ENCODE measurements around the gene GRIN3A. TPM values are rescaled to one million over a fixed set of nuclear protein-coding genes. Genes with fewer than 3 reads are reported as not detected.
"Not testable (repeated sequence)": the region's sequence is repeated elsewhere in the genome, so short reads cannot be mapped to it uniquely, and the experiment has no call there.

GRIN3A gene
- total RNA-seq = not detected in 2 replicates

DNA sequence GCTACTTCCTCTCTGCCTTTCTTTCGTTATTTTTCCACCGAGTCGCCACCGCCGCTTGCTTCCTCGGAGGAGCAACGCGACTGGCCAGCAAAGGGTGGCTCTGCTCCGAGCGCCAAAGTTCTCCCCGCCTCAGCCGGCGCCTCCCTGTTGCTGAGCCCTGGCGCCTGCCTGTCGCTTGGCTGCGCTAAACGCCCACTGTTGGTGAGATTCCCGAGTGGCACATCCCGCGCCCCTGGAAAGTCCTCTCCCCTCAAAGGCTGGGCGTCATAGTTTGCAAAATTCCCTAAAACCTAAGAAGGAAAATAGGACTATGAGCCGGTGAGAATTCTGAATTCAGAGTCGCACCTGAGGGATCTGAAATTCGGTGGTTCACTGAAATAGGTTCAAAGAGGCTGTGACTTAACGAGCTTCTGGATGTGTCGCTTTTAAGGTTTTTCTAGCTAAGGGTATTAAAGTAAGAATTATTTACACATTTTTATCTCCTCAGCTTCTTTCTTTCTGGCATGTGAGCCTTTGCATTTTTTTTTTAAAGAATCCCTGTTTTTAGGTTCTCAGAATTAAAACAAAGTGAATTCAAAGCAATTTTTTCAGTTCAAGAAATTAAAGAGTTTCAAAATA lies at the start of gene GRIN3A:
Gene GRIN3A (minus strand): TSS at position 82 of the 618 bp plus-strand sequence. CDS start 668 bp downstream, outside the sequence.
- intact Hi-C loops (cut with micrococcal nuclease) = no loop called here

DNA sequence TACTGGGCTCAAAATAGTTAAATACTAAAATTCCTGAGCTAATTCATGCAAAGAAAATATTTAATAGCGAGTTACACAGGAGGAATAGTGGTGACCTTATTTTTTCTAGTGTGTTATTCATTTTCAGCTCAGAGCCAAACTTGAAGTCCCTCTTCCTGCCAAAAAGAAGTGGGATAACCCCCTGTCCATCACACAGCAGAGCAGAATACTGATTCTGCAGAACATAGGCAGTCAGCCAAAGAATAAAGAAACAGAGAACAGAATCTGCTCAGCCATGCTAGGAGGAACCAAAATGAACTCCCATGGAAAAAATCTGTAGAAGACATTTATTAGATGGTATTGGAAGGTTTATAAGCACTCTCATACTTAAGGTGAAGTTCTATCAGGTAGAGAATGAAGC lies 49.4 kb upstream of the GRIN3A start:
- intact Hi-C loops (cut with micrococcal nuclease) = no loop called here

DNA sequence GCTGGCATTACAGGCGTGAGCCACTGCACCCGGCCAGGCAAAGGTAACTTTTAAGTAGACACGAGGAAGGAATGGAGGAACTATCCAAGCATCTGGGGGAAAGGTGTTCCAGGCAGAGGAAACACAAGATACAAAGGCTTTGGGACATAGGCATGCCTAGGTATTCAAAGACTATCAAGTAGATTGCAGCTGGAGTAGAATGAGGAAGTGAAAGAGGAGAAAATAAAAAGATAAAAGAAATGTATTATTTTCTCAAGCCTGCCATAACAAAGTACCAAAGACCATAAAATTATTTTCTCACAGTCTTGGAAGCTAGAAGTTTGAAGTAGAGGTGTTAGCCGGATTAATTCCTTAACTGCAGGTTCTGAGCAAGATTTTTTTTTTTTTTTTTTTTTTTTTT lies 39.9 kb upstream of the GRIN3A start:
- intact Hi-C loops (cut with micrococcal nuclease) = no loop called here

DNA sequence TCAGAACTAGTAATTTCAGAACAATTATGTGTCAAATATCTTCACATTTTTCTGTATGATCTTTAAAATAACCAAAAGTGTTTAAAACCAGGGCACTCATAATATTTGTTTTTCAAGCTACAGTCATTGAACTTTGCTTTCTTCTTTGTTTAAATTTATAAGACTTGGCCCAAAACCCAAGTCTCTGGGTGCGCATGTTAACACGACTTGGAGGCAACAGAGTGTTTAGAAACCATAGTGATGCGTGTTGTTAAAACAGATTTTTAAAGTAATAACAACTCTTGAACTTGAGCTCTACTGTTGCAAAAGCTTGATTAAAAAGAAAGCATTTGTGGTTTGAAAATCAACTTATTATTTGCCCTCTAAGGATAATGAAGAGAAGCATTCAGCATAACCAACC lies 26.0 kb upstream of the GRIN3A start:
- intact Hi-C loops (cut with micrococcal nuclease) = no loop called here

DNA sequence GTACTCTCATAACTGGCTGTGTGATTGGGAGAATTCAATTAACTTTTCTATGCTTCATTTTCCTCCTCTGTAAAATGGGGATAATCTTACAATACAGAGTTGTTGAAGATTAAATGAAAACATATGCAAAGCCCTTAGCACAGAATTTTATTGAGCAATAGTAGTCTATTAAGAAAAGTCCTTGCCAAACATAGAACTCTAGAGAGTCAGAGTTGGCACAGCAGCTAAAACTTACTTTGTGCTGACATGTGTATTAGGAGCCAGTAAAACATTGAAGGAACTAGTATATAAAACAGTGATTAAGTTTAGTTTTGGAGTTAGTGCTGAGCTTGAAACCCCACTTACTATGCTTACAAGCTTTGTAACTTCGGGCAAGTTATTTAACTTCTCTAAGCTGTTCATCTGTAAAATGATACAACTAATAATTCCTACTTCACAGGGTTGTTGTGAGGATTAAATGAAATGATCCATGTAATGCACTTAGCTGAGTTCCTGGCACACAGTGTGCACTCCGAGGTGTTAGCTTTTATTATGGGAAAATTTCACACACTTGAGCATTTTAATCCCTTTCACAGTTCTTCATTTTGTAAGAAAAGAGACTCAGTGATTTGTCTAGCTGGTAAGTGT lies 20.0 kb upstream of the GRIN3A start:
- intact Hi-C loops (cut with micrococcal nuclease) = no loop called here

DNA sequence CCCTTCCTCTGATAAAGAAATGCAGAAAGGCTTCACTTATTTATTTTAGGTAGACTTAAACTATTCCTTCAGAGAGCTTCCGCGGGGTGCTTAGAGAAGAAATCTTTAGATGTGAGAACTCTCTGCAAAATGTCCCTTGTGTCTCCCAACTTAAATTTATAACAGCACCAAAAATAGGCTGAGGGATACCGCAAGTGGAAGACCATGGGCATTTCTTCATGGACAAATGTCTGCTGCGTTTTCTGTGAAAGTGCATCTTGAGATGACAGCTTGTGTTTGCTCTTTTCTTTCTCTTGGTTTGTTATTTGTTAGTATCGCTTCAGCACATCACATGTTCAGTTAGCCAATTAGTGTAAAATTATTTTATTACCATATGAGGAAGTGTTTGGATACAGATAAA lies 15.3 kb upstream of the GRIN3A start:
- intact Hi-C loops (cut with micrococcal nuclease) = no loop called here

DNA sequence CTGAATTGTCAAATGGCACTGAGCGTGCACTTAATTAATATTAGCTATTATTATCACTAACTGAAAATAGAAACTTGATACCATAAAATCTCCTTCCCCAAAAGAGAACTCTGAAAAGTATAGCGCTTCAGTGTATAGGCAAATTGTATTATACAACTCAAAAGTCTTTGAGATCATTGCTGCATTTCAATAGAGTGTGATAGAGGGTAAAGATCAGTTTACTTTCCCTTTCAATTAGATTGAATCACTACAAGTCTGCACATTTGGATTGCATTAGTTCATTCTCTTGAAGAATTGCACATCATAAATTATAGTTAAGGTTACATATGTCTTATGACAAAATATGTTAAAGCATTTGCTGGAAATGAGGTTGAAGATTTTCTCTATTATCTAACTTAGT lies 13.4 kb upstream of the GRIN3A start:
- intact Hi-C loops (cut with micrococcal nuclease) = no loop called here

DNA sequence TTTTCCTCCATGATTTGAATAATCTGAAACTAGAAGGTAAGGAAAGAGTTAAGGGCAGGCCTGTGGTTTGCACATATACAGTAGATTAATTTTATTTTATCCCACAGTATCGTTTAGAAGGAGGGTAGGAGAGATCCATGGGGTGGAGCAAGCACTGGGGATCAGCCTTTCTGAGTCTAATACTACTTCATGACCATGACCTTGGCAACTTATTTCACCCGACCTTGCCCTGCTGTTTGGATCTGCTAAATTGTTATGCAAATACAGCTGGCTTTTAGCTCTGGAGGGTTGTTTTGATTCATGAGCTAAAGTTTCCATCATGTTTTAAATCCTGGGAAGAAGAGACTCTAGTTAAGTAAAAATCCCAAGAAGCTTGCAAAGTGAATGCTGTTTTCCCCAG lies 864 bp upstream of the GRIN3A start:
- intact Hi-C loops (cut with micrococcal nuclease) = no loop called here

DNA sequence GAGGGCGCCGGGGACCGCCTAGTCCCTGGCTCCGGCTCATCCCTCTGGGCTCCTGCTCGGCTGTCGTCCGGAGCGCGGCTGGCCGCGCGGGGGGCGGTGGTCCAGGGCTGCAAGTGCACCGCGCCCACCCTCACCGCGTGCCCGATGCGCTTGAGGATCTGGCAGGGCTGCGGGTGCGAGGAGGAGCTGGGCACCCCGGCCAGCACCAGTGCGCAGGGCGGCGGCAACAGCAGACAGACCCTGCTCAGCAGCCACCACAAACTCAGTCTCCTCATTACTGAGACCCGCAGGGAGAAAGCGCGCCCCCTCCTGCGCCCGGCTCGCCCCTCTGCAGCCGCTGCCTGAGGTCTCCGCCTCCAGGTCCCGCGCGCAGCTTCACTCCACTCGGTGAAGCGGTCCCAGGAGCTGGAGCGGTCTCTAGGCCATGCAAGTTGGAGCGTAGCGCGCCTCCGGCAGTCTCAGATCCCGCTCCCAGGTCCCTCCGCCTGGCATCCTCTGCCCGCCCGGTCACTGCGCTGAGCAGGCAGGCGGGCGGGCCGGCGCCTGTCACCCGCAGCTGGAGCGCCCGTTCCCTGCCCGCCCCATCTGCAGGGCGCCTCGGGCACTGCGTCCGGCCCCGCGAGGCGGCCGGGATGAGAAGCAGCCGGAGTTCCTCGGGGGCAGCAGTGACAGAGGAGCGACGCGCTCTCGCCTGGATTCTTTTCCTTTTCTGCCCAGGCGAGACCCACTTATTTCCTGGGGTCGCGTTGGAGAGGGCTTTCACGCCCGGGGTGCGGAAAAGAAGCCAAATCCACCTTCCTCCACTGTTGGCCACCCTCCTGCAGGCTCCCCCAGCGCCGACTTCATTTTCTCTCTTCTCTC lies 512 bp downstream of the GRIN3A start:
- intact Hi-C loops (cut with micrococcal nuclease) = no loop called here

DNA sequence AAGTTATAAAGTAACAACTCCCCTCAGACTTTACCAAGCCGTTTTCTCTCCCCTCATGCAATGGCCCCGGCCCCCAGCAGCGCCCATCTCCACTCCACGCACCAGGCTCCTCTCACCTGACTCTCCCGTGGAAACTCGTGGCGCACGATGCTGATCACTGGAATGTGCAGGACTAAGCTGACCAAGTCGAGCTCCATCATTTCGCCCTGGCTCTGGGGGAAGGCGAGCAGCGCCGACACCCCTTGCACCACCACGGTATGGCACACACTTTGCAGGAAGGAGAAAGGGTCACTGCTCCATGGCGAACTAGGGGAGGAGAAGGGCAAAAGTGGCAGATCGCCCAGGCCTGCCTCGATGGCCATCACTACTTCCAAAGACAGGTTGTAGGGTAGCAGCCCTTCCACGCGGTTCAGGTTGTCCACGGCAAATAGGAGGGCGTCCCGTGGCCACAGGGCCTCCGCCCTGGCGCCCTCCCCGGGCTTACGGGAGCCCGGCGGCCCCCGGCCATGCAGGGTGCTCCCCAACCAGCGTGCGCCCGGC lies 1.2 kb downstream of the GRIN3A start:
- intact Hi-C loops (cut with micrococcal nuclease) = no loop called here

DNA sequence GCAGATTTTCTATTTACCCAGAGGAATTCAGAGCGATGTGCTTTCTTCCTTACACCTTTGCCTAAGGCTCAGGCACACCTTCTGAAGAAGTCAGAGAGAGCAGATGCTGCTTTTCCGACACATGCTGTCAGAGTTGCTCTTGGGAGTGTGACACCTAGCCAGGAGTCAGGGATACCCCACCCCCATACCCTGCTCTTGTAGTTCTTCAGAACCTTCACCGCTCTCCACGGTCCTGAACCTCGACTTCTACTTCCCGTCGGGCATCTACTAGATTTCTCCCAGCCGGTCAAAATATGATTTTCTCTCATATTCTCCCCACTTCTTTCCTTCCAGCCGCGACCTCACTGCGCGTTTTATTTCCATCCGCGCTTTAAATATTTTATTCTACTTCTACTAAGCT lies 1.7 kb downstream of the GRIN3A start:
- intact Hi-C loops (cut with micrococcal nuclease) = no loop called here

DNA sequence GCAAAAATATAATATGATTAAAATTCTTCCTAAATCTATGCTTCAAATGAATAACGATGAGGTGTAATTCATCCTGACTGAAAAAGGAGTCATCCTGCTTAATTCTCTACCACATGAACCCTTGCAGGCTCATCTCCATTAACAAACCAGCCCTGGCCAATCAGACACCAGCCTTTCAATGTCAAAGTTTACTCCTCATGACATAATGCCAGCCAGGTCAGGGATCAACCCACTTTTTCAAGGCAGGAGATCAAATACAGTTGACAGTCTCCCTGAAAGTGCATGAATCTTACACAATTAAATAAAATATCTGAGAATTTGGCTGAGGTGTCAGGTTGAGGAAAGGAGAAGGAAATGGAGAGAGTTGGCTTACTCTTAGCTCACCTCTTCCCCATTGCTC lies 7.0 kb downstream of the GRIN3A start:
- intact Hi-C loops (cut with micrococcal nuclease) = no loop called here

DNA sequence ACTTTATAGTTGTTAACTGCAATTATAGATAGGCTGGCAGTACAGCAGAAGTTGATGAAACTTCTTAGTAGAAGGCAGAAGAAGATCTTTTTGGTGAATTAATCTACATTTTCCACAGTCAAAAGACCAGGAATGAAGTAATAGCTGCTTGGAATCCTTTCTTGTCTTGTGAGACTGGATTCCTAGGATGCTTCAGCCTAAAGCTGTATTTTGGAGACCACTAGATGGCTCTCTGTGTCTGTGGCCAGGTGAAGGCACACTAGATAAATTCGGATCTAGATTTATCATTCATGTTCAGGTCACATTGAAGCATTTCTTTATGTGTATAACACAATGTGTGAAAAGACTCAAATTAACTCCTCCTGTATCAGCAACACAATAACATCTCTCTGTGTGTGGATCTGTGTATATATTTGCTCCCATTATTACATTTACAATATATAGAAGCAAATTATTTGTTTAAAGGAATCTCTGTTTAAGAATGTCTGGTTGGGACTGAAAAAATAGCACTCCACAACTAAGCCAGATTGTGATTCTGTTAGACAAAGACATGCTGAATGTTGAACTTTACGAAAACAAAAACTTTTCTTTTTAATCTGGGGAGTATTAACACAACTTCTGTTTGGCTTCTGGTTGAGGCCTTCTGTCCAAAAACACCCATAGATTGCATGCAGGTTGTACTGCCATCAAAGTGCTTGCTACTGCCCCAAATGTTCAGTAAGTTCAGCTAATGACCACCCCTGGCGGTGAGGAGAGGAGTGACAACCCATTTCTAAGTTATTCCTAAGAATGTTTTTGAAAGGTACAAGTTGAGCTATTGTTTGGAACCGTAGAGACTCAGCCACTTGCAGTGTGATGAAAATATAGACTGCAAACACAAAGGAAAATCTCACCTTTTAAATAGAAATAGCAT lies 10.6 kb downstream of the GRIN3A start:
- intact Hi-C loops (cut with micrococcal nuclease) = loop anchor here (1.0 kb wide), 1 partner anchor 126 kb away; no protein-coding TSS in a partner anchor

DNA sequence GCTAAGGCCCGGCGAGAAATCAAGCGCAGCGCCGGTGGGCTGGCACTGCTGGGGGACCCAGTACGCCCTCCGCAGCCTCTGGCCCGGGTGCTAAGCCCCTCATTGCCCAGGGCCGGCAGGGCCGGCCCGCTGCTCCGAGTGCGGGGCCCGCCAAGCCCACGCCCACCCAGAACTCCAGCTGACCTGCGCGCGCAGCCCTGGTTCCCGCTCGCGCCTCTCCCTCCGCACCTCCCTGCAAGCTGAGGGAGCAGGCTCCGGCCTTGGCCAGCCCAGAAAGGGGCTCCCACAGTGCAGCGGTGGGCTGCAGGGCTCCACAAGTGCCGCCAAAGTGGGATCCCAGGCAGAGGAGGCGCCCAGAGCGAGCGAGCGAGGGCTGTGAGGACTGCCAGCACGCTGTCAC lies 14.2 kb downstream of the GRIN3A start:
- intact Hi-C loops (cut with micrococcal nuclease) = not testable (repeated sequence)

DNA sequence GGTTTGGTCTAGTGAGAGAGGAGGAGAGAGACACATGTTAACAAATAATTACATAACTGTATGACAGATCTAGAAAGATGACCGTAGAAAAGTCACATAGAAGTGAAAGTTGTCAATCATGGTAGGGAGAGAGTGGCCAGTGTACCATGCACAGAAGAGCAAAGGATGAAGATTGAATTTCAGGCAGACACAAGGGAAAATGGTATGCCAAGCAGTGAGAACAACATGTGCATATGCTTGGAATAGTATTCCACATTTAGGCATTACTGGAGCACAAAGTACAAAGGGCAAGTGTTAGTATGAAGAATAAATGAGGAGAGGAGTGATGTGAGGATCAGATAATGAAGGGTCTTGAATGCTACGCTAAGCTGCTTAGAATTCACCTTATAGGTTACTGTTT lies 20.3 kb downstream of the GRIN3A start:
- intact Hi-C loops (cut with micrococcal nuclease) = no loop called here

DNA sequence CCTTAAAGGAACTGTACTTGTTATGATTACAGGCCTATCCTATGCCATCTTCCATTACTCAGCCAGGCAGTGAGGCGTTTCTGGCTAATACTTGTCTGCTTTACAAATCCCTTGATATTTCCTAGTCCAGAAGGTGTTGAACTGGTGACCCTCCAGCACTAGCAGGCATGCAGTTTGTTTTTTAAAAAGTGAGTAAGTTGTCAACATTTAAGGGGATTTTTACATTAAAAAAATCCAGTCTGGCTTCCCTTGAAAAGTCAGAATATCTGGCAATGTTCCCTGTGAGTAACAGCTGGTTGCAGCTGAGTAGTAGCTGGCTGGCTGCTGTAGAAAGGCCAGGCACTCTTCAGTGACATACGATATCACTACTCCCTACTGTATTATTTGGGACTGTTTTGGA lies 21.8 kb downstream of the GRIN3A start:
- intact Hi-C loops (cut with micrococcal nuclease) = no loop called here

DNA sequence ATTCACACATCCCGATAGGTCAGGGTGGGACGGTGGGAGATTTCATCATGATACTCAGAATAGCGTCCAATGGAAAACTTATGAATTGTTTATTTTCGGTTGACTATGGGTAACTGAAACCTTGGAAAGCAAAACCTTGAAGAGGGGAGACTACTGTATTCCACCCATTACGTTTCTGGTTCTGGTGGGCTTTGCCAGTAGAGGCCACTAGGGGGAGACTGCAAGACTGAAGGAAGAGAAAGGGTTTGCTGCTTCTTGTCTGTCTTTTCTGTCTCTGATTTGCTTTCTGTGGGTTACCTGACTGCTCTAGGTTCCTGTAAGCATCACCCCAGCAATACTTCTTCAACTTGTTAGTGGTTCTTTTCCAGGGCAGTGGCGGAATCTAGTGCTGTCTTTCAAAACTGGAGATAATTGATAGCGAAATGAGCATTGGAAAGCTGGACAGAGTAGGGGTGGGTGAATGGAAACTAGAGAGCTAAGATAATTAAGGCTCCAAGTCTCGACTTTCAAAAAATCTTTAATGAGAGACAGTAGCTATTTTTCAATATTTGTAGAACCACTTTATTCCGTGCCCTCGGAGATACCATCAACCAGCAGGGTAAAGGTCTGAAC lies 27.0 kb downstream of the GRIN3A start:
- intact Hi-C loops (cut with micrococcal nuclease) = no loop called here

DNA sequence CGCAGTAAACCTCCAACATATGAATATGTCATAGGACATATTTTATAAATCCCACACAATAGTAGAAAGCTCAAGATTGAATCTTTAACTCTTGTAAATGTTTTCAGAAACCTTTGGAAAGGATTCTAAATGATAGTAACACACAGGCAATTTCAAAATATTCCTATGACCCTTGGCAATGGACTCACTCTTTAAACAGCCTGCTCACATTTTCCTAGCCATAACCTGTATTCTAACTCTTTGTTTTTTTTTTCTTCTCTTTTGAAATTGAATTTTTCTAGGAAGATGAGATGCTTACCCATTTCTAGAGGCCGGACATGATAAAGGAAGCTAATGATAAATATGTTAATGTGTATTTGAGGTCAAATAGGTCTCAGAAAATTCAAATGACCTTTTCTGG lies 29.6 kb downstream of the GRIN3A start:
- intact Hi-C loops (cut with micrococcal nuclease) = no loop called here

DNA sequence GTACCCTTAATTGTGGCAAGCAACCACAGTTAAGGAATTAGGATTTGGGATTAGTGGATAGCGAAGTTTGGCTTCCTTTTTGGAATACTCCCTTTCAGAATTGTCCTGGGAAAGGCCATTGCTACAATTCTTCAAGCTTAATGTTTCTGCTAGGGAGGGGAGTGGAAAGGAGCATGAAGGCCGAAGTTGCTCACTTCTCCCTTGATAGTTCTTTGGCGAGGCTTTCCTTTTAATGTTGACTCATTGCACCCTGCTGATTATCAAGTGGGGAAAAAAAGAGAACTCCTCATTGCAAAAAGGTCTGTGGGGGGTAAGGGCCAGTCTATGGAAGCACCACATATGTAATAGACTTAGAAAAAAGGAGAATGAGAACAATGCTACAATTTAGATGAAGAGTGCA lies 30.7 kb downstream of the GRIN3A start:
- intact Hi-C loops (cut with micrococcal nuclease) = no loop called here

DNA sequence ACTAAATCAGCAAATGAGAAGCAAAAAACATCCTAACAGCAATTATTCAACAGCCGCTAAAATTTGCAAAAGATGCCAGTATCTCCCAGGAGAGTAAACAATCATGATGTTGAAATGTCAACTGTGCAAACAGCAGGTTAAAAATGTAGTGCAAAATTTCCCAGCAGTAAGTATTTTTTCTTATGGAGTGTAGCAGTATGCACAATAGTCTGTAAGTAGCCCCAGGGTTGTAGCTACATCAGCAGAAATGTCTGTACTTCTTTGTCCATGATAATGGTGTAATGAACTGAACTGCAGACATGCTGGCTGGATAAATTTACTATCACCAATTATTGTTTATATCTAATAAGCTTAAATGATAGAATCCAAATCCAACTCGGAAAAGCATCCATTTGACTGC lies 31.4 kb downstream of the GRIN3A start:
- intact Hi-C loops (cut with micrococcal nuclease) = no loop called here
